Lung microvascular endothelial cell (primary cell): Measurements from ENCODE around the gene ULK4. TPM values are rescaled to one million over a fixed set of nuclear protein-coding genes. Genes with fewer than 3 reads are reported as not detected.

Experiments used
- DNase-seq, 2 donors: peaks; one replicate each; pipeline versions ENCODE4 v3.0.0 to v3.0.0-alpha.2; 2010; ENCODE audit warnings: low read depth in 2 of 2
- total RNA-seq: library from RNA; depleted of rRNA; stranded (reverse); fragments of >200 nt; gene quantifications from 2 replicates; pipeline ENCODE4 v1.2.1, GENCODE V29; 2014

ULK4 gene
- total RNA-seq, 1 donor from 2014 or later = 6.3 TPM

- DNase-seq = no peak
These were observed 686.8 kb downstream of the ULK4 start for GRCh38 chr3:41274944-41275668.

DNA sequence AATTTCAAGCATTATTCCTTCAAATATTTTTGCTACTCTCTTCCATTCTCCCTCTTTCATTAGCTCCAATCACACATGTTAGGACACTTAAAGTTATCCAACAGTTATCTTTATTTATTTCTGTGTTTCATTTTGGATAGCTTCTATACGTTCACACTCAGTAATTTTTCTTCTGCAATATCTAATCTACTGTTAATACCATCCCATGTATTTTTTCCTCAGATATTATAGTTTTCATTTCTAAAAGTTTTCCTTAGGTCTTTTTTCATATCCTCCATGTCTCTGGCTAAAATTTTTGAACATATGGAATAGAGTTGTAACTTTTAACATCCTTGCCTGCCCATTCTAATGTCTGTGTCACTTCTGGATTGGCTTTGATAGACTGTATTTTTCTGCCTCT, 689.2 kb downstream of the ULK4 start:
- no peak for DNase-seq

GRCh38 chr3:41267975-41268640, 693.8 kb downstream of the ULK4 start:
- DNase-seq = peak in 1 of 2 donors; percentile 77

GRCh38 chr3:41265823-41266273, 696.1 kb downstream of the ULK4 start:
- peak; percentile 22 to 80 for DNase-seq

DNA sequence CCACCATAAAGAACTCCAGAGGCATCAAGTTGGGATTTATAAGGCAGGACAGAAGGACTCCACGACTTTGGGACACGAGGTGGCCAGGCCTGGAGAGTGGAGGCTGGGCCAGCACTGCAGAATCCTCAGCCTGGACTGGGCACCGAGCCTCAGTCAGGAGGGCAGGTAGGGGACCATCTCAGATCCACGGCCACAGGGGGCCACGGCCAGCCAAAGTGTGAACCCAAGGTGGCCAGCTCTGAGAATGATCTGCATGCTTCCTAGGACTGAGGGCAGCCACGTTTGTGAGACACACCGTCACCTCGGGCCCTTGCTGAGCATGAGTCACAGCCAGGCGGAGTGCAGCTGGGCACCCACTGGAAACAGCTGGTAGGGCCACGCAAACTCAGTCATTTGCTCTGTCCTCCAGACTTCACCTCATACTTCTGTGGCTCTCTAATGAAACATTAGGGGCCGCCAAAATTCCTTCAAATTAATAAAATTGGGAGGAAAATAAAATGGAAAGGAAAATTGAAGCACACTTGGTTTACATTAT, 696.8 kb downstream of the ULK4 start:
- DNase-seq = peak in 1 of 2 donors; percentile 58

- DNase-seq = no peak
These were observed 701.8 kb downstream of the ULK4 start for GRCh38 chr3:41260063-41260450.

DNA sequence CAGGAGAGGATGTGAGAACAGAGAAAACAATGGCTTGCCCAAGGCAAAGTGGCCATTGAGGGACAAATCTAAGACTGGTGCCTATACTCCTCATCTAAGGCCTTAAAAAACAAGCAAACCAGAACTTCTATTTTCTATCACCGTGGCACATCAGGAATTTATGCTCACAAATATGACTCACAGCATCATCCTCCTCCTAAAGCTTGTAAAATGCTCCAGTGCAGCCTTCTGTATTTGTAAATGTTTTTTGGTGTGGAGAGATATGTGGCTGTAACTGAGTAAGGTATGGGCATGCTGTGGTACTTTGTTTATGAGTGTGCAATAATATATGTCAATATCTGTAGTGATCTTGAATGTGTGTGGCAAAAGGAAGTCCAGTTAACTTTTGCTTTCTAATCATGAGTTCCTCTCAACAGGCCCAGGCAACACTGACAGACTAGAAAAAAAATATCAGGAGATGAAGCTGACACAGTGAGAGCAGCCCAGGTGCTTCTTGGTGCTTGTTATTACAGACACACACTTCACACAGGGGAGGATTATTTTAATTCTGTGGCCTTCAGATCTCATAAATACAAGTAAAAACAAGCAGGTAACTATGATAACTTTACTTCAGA, 702.3 kb downstream of the ULK4 start:
- no peak for DNase-seq

- no peak for DNase-seq
These were observed 703.6 kb downstream of the ULK4 start for GRCh38 chr3:41258239-41258800.

- no peak for DNase-seq
These were observed 710.3 kb downstream of the ULK4 start for GRCh38 chr3:41251593-41251992.

DNA sequence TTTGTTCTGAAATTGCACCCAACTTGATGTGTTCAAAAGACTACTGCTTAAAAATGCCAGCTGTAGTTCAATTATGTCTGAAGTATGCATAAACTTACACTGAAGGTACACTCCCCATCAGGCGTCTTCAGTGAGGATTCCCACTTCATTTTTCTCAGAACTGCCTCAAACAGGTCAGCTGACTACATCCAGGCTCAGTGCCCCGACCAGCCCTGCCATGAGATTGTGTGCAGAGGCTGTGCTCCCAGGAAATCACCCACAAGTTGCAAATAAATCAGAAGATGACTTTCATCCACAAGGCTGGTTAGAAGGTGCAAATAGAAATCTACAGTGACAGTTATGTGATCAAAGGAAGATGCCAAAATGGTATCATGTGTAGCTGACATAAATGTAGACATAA, 711.1 kb downstream of the ULK4 start:
- no peak for DNase-seq

DNA sequence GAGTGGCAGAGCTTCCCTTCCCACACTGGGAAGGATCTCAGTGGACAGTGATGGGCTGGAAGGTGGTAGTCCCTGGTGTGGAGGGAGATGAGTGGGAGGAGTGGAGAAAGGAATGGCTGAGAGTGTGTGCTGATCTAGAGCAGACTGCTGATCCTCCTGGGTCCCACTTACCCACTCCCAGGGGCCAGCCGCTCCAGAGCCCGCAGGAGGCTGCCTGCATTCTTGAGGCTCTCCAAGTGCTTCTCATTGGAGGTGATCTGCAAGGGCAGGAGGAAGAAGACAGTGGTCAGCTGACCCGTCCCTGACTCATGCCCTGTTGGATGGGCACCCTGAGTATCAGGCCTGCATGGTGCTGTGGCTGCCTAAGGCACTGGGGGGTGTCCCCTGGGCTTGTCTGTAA, 712.6 kb downstream of the ULK4 start:
- DNase-seq = no peak

- DNase-seq = peak in 1 of 2 donors; percentile 22
These were observed 713.4 kb downstream of the ULK4 start for GRCh38 chr3:41248525-41248924.

GRCh38 chr3:41247055-41248004, 714.6 kb downstream of the ULK4 start:
- no peak for DNase-seq

DNA sequence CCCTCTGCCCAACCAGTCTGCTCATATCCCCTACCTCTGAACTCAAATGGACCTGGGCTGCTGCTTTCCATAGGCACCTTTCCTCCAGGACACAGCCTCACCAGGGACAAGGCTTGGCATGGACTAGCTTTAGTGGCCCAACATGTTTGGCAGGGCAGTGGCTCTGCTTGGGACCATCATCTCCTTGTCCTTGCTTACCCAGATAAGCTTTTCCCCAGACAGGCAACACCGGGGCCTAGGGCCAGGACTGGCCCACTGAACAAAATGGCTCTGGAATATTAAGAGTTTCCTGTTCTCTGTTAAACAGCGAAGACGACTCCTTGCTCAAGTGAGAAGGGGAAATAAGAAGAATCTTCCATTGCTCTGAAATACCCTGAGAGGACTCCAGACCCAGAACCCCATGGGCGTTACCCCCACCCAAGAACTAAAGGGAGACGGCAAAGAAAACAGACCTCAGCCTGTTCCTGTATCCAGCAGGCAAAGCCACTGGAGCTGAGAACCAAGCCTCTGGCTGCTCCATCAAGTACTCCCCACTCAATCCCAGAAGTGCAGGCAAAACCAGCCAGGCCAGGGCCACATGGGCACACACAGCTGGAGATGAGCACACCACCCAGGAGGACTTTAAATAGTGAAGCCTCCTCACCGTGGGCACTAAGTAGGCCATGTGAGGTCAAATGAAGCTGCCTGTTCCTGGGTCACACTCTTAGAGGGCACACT, 717.1 kb downstream of the ULK4 start:
- no peak for DNase-seq

GRCh38 chr3:41243183-41243582, 718.7 kb downstream of the ULK4 start:
- DNase-seq = no peak

GRCh38 chr3:41241800-41242571, 719.9 kb downstream of the ULK4 start:
- DNase-seq = no peak

- DNase-seq = no peak
These were observed 720.7 kb downstream of the ULK4 start for GRCh38 chr3:41241161-41241560.

GRCh38 chr3:41239587-41239986, 722.3 kb downstream of the ULK4 start:
- no peak for DNase-seq

DNA sequence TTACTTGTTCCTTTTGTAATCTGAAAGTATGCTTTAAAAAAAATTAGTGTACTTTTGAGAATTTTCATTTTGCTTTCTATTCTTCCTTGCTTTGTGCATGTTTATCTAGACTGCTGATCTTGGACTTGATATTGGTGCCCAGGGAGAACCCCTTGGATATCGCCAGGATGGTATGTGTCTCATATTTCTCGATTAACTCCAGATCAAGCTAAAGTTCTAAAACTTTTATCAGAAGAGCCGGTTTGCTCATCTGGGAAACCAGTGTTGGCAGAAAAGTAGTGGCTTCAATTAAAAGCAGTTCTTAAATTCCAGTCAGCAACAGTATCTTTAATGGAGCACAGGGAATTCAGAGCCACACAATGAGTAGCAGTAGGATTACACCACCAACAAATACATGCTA, 724.0 kb downstream of the ULK4 start:
- DNase-seq = no peak

DNA sequence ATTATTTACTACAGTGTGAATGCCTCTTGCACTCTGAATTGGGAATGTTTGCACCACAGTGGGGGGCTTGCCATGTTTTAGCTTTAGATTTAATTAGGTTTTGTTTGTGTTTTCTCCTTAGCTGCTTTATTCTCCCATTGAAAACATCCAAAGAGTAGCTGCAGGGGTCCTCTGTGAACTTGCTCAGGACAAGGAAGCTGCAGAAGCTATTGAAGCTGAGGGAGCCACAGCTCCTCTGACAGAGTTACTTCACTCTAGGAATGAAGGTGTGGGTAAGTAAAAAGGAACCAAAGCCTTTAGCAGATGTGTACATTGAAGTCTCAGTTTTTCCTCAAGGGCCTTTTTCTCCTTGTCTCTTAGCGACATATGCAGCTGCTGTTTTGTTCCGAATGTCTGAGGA, 725.7 kb downstream of the ULK4 start:
- no peak for DNase-seq
